Hepatocyte (in vitro differentiated cells): ENCODE data around the gene GDI2.

Source experiments
- EZH2 ChIP-seq: fragments of 200-600 bp; sonication (generic); IDR thresholded peaks from 2 replicates; pipeline ENCODE4 v1.6.1; 2016; ENCODE audit warnings: antibody characterized with exemption, mild to moderate bottlenecking, borderline replicate concordance
- TF ChIP-seq, protein P1 (sequence below): fragments of 200-600 bp; sonication (generic); IDR thresholded peaks from 2 replicates; pipeline ENCODE4 v1.5.1; 2016; ENCODE audit warnings: antibody characterized with exemption, mild to moderate bottlenecking; ENCODE audit not compliant: poor library complexity

DNA sequence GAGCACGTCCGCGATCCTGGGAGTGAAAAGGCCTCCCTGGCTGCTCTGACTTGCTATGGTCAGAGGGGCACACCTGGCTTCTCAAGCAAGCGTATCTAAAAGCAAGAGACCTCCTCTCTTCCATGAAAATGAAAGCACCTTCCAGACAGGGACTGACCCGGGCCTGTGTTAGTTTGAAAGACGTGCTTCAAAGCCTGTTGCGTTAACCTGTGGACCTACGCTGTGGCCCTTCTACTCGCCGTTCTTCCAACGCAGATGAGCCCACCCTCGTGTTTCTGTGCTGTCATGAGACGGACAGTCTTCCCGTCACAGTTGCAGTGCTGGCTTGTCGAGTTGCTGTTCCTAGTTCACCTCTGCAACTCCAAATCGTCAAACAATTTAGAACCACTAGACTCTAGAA is 15.5 kb upstream of the GDI2 start:
- TF ChIP-seq, protein P1, sequence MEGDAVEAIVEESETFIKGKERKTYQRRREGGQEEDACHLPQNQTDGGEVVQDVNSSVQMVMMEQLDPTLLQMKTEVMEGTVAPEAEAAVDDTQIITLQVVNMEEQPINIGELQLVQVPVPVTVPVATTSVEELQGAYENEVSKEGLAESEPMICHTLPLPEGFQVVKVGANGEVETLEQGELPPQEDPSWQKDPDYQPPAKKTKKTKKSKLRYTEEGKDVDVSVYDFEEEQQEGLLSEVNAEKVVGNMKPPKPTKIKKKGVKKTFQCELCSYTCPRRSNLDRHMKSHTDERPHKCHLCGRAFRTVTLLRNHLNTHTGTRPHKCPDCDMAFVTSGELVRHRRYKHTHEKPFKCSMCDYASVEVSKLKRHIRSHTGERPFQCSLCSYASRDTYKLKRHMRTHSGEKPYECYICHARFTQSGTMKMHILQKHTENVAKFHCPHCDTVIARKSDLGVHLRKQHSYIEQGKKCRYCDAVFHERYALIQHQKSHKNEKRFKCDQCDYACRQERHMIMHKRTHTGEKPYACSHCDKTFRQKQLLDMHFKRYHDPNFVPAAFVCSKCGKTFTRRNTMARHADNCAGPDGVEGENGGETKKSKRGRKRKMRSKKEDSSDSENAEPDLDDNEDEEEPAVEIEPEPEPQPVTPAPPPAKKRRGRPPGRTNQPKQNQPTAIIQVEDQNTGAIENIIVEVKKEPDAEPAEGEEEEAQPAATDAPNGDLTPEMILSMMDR, result no peak
- TF ChIP-seq EZH2, result no peak
